Stimulated activated CD8-positive, alpha-beta memory T cell treated with anti-CD3 and anti-CD28 coated beads, Interleukin-7, amount 100 ng/mL, for 1 hour (primary cell): ENCODE measurements around the gene TSPAN4.

Experiments used
- DNase-seq, 2 donors: peaks; one replicate each; pipeline ENCODE4 v3.0.0-alpha.2; 2020; ENCODE audit warnings: low read depth in 2 of 2

TSPAN4 gene

DNA sequence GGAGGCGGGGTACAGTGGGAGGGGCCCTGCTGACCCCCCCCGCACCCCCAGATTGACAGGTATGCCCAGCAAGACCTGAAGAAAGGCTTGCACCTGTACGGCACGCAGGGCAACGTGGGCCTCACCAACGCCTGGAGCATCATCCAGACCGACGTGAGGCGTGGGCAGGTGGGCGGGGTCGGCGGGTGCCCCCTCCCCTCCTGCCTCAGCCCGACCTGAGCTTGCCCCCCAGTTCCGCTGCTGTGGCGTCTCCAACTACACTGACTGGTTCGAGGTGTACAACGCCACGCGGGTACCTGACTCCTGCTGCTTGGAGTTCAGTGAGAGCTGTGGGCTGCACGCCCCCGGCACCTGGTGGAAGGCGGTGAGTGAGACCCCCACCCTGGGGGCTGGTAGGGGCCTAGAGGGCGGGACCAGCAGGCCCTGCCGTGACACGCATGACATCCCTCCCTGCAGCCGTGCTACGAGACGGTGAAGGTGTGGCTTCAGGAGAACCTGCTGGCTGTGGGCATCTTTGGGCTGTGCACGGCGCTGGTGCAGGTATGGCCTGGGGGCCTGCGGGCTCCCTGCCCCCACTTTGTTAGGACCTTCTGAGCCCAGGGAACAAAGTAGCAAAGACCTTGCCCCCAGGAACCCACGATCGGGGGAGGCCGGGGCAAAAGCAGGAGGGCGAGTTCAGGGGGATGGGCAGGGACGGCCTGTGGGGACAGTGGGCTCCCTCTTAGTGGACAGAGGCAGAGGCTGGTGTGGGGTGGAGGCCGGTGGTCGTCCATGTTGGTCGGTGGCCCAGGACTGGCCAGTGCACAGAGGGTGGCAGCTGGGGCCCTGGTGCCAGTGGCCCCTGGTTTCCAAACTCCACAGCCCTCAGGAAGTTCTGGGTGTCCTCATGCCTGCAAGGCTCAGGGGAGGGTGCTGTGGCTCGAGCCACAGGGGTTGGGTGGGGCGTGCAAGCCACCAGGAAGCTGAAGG is 23.1 kb downstream of the TSPAN4 start:
- no peak for DNase-seq

DNA sequence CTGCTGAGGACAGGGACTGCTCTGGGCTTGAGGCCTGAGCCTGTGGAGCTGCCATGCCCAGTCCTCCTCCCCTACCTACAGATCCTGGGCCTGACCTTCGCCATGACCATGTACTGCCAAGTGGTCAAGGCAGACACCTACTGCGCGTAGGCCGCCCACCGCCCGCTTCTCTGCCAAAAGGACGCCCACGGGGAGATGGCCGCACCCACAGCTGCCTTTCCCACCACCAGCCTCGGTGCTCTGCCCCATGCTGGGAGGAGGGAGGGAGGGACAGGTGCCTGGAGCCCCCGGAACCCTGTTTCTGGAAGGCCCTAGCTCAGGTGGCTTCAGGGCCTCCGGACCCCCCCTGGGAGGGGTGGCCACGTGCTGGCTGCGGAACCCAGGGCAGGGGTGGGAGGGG is 23.8 kb downstream of the TSPAN4 start:
- DNase-seq, result no peak

DNA sequence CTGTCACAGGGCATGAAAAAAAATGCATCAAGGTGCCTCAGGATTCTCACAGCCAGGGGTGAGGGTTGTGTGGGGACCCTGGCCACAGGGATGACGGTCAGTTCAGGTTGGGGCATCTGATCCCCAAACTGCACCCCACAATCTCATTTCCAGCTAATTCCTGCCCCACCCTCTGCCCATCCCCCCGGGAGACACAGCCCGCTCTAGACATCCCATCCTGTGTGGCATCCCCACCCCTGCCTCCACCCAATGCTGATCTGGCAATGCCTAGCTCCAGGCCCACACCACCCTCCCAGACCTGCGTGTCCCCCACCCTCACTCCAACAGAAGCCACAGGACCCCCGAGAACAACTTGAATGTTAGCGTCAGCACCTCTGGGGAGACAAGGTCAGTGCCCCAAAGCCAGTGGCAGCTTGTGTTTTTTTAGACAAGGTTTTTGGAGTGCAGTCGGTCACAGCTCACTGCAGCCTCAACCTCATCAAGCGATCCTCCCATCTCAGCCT is 25.3 kb downstream of the TSPAN4 start:
- no peak for DNase-seq

DNA sequence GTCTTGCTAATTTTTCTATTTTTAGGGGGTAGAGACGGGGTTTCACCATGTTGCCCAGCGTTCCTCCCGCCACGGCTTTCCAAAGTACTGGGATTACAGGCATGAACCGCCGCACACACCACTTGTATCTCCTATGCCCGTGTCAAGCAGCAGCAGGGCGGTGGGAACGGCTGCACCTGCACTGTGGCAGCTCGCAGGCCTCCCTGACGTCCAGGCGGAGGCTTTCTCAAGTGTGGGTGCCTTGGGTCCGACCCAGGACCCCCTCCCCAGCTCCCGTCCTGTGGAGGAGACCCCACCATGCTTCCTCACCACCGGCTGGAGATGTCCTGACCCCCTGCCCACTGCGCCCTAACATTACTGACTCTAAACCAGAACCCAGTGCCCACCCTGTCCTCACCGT is 25.7 kb downstream of the TSPAN4 start:
- no peak for DNase-seq

DNA sequence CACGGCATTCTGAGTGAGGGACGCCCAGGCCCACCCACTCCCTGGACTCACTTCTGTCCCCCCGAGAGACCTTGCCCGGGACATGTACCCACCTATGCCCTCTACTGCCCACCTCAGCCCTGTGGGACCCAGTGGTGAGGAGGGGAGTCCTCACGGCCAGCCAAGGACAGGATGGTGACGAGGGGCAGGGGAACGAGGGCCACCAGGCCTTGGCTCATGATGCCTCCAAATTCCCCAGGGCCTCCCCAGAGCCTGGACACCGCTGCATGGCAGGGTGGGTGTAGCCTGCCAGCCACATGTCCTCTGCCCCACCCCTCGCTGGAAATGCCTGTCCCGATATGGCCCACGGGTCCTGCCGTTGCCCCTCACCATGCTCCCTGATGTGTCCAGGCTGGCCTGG is 26.1 kb downstream of the TSPAN4 start:
- DNase-seq, result no peak

DNA sequence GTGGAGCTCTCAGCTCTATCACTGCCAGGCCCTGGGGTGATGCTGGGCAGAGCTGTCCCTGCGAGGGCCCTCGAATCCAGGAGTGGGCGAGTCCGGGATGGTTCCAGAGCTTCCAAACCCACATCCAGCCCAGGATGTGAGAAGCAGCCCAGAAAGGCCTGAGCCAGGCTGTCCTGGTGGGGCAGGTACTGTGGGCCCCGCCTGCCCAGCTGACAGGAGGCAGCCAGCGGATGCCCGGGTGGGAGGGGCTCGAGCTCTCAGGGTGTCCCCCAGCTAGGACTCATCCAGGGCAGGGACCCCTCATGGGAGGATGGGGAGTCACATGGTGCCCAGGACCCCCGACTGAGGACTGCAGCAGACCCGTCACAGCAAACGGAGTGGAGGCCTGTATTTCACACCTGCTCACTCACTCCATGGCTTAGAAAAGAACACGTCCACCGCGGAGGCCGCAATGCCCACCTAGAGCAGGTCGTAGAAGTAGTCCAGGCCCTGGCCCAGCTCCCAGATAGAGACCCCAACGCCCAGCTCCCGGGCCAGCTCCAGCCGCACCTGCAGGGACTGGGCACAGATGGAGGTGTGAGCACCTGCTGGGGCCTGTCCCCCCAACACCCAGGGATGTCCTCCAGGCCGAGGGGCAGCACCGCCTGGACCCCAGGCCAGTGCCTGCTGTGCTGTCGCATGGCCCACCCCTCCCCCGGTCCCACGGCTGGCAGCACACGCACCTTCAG is 26.9 kb downstream of the TSPAN4 start:
- no peak for DNase-seq

DNA sequence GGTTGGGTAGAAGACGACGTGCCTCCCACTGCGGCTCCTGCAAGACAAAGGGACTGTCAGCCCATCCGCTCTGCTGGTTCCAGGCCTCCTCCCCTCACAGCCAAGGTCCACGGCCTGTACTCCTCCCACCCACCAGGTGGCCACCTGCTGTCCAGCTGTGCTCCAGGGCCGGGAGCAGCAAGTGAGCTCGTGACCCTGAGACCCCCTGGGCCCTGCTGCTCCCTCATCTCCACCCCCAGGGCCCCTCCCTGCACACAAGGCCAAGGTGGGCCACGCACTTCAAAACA is 27.4 kb downstream of the TSPAN4 start:
- no peak for DNase-seq

DNA sequence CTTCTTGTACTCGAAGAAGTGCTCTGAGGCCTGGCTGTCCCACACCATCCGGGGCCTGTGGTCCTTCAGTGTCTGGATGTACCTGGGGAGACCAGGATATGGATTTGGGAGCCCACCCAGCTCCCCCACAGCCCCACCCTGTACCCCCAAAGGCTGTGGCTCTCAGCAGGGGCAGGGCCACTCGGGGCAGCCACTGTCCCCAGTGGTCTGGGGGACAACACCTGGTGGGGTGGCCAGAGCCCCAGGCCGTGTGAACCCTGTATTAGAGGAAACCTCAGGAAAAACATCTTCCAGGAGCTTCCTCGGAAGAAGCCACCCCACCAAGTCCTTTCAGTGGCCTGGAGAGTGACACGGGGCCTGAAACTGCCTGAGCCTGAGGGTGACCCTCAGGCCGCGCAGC is 27.8 kb downstream of the TSPAN4 start:
- no peak for DNase-seq

DNA sequence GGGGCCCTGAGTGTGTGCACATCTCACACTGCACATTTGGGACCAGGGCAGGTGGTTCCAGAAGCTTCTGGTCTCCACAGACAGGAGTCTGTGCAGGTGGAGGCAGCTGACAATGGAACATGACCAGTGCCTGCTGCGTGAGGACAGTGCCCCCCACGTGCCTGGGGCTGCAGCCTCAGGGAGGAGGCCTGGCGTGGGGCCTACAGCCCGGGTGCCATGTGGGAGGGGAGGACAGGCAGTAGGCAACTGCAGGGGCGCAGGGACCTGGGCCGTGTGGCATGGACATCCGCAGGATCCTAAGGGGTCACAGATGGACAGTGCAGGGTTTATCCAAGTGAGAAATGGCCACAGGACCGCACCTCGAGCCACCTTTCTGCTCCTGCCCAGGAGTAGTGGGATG is 28.8 kb downstream of the TSPAN4 start:
- no peak for DNase-seq

DNA sequence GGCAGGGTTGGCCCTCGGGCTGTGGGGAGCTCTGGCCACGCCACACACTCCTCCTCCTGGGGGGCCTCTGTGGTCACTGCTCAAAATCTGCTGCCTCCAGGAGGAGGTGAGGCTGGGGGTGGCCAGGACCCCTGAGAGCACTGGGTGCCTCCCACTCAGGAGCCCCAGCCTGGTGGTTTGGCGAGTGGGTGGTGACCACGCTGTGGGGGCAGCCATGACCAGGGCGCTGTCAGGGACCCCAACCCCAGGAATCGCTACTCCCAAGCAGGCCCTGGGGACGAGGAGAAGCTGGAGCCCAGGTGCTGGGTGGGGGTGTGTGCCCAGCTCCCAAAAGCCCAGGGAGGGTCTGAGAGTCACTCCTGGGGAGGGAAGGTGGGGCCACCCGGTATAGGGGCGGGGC is 30.1 kb downstream of the TSPAN4 start:
- no peak for DNase-seq

DNA sequence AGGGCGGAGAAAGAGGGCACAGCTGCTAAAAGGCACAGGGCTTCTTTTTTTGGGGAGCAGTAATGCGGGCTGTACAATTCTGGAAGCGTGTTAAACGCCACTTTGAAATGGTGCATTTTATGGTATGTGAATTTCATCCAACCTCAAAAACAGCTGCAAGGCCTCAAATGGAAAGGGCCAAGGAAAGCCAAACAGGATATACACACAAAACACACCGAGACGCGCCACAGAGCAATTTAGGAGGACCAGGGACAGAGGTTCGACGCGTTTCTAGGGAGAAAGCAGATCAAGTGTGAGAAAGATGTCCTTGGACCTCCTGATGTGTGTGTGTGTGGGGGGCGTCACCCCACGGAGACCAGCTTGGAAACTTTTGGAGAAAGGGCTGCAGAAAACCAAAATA is 31.1 kb downstream of the TSPAN4 start:
- no peak for DNase-seq

DNA sequence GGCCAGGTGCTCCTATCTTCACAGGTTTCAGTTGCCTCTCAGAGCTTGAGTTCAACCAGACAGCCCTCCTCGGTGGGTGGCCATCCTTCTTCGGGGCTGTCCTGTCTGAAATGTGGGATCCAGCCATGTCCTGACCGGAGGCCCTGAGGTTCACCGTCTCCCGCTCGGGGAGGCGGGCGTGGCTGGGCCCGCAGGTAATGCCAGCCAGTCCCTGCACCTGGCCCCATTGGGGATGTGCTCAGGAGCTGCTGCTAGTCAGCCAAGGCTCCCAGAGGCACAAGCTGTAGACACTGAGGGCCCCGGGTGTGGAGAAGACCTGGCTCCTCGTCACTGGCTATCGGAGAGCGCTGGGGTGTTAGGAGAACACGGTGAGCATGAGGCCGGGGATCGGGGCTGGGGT is 32.6 kb downstream of the TSPAN4 start:
- DNase-seq, result no peak

DNA sequence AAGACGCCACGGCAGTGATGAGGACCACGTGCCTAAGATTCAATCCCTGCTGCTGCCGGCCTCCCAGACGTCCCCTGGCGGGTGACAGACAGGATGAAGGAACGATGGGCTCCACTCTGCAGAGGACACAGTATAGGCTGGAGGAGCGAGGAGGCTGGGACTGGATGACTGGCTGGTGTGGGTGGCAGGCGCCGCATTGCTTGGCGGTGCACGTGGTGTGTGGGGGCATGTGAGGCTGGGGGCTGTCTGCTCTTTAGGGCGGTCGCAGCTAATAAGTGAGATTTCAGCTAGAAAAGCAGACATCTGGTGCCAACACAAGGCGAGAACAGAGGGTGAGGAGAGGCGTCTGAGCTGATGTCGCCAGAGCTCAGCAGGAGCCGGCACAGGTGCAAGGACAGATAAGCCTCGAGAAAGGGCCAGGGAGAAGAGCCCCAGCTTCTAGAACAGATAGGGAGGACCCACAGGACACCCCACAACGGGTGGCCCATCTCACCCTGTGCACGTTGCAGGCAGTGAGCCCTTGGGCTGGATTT is 33.2 kb downstream of the TSPAN4 start:
- DNase-seq, result no peak

DNA sequence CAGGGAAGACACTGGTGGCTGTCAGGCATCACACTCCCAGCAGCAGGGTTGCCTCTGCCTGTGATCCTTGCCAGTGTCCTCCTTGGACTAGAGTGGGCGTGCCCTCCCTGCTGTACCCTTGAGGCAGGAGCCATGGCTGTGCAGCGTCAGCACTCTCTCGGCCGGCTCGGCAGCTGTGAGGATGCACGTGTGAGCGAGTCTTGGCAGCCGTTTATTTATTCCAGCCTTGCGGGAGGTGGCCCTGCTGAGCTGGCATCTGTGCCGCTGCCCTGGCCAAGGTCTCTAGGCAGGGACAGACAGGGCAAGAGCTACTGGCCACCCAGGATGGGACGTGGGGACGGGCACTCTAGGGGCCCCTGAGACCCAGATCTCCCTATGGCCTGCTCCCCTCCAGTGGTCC is 33.9 kb downstream of the TSPAN4 start:
- DNase-seq, result no peak

DNA sequence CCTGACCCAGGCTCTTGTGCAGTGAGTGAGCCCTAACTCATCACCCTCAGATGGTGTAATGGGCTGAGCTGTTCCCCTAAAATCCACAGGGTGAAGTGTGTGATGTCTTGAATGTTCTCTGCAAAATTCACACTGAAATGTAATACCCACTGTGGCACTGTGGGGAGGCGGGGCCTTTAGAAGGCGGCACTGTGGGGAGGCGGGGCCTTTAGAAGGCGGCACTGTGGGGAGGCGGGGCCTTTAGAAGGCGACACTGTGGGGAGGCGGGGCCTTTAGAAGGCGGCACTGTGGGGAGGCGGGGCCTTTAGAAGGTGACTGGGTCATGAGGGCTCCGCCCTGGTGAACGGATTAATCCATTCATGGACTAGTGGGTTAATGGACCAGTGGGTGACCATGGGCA is 34.9 kb downstream of the TSPAN4 start:
- DNase-seq, result no peak

DNA sequence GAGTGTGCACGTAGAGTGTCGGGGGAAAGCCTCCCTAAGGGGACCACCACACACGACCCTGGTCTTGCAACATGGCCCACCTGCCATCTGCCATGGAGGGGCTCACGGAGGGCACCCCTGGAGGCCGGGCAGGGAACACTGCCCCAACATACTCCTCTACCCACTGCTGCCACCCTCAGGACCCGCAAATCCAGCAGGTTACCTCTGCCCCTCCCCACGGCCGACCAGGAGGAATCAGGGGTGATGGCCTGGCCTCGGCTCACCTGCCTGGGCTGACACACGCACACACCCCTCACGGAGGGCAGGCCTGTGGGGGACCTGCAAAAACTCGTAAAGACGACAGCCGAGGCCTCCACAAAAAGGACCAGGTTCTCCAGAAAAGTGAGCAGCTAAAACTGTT is 37.8 kb downstream of the TSPAN4 start:
- DNase-seq, result no peak

DNA sequence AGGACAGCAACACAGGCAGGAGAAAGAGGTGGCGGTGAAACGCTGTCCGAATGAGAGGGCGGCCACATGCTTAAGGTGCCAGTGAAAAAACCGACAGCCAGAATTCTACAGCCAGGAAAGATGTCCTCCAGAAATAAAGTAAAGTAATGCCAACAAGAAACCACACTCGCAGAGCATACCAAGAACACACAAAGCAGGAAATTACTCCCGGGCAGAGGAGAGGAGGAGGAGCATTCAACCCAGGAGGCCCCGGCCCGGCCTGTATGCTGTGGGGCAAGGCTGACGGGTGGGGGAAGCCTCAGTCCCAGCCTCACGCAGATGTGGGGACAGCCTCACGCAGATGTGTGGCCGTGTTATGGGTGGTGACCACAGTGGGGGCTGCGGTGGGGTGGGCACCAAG is 39.9 kb downstream of the TSPAN4 start:
- DNase-seq, result no peak

DNA sequence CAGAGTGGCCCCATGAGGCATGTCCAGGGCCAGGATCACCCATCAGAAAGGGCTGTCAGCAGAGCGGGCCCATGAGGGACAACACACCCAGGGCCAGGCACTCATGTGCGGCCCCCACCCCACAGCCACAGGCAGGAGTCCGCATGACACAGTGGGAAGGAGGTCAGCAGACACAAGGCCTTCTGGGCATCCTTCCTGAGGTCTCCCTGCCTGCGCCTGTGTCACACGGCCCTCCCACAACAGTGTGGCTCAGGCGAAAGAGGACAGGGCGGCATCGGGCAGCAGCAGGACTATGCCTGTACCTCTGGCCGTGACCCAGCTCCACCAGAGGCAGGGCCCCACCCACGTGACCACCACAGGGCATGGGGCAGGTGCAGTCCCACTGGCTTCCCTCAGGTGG is 40.9 kb downstream of the TSPAN4 start:
- DNase-seq, result no peak

DNA sequence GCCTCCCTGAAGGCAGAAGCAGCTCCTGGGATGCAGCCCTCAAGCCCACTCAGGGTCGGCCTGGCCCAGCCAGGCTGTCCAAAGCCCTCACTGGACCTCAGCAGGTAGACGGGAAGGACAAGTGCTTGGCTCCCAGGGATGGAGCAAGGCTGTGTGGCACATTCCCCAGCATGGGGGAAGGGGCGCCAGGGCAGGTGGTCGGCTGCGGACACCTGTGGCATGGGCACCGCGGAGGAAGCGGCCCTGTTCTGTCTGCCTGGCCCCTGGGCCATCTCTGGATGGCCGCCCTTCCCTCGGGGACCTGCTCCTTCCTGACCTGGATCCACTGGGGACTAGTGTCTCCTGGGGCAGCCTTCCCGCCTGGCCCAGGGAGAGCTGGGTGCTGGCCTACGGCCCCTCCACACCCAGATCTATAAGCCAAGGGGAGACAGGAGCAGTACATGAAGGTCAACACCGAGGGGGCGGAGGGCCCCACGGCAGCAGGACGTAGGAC is 42.0 kb downstream of the TSPAN4 start:
- DNase-seq, result no peak

DNA sequence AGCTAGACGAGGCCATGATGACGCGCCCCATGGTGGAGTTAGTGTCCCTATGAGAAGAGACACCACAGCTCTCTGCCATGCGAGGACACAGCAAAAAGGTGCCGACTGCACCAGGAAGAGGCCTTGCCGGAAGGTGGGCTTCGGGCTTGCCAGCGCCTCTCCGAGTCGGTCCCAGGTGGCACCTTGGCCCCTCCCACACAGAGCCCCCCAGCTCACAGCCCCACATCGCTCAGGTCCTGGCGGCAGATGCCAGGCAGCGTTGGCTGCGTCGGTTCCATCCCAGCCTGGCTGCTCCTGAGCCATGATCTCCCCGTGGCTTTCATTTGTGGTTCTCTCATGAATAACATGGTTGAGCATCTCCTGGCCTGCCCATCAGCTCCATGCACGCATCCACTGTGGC is 43.9 kb downstream of the TSPAN4 start:
- DNase-seq, result no peak

DNA sequence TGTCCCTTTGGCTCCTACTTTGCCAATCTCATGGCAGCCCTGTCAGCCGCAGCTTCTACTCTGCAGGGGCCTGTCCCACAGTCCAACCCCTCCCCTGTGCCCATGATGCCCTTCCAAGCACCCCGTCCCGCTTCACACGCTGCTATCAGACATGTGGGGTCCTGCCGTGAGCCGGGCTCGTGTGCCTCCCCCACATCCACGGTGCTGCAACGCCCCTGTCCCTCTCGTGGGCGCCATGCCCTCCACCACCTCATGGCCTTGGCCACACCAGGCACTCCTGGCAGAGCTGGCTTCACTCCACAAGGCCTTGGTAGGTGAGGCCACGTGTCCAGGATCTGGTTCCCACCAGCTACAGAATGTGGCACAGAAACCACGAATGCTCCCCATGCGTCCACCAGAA is 44.9 kb downstream of the TSPAN4 start:
- no peak for DNase-seq

DNA sequence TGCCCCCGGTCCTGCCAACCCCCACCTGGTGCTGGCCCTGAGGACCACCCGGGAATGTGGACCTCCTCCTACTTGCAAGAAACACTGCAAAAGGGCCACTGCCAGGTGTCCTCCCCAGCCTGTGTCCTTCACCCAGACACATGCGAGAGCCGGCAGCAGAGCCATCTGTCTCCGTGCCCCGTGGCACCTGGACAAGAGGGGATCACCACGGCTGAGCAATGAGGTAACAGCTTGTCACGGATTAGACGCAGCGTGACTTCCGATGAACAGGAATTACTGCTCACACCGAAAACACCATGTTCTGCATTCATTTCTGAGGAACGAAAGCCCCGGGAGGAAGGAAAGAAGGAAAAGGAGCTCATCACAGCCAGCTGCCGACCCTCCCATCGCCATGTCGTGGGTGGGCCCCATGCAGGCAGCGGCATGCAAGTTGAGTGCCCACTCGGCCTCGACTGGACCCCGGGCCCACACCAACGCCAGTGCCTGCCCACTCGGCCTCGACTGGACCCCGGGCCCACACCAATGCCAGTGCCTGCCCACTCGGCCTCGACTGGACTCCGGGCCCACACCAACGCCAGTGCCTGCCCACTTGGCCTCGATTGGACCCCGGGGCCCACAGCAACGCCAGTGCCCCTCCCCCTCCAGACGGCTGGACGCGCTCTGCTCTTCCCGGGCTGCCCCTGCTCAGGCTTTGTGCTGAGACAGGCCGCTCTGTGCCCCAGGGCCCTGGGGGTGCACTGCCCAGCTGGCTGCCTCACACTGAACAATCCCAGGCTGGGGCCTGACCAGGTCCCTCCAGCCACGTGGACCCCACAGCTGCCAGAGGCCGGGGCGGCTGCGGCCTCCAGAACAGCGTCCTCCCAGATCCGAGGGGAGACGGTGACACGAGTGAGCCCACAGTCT is 45.9 kb downstream of the TSPAN4 start:
- no peak for DNase-seq
